NCI-H128 (cell line): ENCODE measurements around the gene ZNRF4.
"Not testable (repeated sequence)": the region's sequence is repeated elsewhere in the genome, so short reads cannot be mapped to it uniquely, and the experiment has no call there.

Experiments used
- DNase-seq: peaks from one replicate; lab custom pipeline; 2025; ENCODE audit not compliant: unreplicated experiment; lab: John Stamatoyannopoulos, UW

Gene ZNRF4

GRCh38 chr19:5472286-5472685, 17.1 kb downstream of the ZNRF4 start:
- DNase-seq: no peak

DNA sequence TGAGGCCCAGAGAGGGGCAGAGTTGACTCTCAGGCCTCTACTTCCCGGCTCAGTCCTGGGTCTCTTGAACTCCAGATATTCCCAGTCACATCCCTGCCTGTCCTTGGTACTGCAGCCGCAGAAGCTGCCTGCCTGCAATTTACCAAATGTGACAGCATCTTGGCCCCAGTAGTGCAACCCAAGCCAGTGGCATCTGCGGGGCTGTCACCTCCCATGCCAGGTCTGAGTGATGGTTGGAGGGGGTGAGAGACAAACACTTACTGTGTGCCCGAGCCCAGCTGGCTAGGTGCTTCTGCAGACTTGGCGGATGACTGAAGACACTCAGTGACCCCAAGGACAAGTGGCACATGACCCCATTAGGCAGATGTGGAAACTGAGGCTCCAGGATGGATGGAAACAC, 18.4 kb downstream of the ZNRF4 start:
- DNase-seq: no peak

DNA sequence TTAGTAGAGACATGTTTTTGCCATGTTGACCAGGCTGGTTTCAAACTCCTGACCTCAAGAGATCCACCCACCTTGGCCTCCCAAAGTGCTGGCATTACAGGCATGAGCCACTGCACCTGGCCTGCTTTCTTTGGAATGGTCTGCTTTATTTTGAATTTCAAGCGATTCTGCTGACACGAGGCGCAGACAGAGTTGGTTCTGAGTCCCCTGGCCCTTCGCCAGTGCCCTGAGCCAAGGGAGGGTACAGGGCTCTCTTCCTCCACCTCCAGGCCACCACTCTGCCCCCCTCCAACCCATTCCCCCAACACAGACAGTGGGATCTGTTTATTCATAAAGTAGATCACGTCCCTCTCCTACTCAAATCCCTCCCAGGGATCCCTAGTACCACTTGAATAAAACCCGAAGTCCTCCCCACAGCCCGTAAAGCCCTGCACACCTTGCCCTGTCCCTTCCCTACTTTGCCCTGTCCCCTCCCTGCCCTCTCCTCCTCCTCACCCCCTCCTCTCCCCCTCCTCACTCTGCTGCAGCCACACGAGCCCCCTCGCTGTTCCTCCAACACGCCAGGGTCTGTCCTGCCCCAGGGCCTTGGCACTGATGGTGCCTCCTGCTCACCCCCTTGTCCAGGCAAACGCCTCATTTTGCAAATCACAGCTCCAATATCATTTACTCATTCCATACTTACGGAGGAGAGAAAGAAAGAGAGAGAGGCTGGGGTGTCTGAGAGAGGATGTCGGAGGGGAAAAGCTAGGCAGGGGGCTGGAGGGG, 22.4 kb downstream of the ZNRF4 start:
- DNase-seq: no peak

DNA sequence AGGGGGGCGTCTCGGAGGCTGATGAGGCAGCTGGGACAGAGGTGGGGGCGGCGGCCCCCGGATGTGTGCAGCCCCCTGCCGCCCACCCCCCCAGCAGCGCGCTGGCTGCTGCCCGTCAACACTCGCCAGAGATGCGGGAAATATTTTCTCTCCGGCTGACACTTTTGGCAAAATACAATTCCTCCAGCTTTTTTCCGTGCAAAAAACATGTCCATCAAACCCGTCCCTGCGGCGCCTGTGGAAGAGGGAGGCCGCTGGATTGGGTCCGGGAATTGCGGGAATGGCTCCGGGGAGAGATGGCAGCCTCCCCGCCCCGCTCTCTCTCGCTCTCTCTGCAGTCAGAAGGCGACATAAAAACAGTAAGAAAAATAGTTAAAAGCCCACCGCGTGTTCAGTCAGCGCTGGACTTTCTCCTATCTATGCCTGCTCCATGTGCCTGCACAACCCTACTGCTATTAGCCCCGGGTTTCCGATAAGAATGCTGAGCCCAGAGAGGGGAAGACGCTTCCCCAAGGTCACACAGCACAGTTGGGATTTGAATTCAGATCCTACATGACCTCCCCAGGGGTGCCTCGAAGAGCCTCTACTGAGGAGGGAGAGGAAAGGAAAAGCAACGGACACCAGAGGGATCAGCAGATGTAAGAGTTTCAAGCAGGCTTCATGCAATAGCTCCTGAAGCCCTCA, 23.2 kb downstream of the ZNRF4 start:
- DNase-seq: no peak

DNA sequence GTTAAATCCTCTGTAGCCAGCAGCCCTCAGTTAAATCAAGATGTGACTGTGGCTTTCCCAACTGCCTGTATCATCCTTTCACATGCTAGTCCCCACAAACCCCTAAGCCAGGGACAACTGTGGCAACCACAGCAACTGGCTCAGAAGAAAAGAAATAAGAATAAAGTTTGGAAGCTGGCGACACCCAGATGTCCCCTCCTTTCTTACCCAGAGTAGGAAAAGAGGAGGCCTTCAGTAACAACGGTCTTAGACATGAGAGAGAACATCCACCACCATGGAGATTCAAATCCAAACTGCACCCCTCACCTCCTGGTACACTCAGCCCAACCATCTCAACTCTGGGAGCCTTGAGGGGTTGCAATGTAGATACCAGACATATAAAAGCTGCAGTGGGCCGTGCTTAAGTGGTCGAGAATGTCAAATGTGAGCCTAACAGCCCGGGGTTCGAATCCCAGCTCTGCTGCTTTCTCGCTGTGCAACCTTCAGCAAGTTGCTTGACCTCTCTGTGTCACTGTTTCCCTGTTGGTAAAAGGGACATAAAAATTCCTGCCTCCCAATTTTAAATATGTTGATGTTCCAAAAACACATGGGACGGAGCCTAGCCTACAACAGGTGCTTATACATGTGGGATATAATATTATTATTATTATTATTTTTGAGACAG, 23.8 kb downstream of the ZNRF4 start:
- no peak for DNase-seq

GRCh38 chr19:5479958-5480357, 24.7 kb downstream of the ZNRF4 start:
- DNase-seq: no peak

DNA sequence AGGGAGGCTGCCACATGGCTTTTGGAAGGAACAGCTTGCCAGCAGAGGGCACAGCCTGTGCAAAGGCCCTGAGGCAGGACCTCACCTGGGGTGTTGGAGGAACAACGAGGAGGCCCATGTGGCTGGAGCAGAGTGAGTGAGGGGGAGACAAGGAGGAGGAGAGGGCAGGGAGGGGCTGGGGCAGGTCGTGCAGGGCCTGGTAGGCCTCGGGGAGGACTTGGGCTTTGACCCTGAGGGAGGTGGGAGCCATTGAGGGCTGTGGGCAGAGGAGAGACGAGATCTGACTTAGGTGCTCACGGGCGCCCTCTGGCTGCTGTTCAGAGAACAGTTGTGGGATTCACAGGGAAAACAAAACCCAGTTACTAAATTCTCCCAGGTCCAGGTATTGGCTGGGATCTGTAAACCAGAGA, 25.2 kb downstream of the ZNRF4 start:
- DNase-seq: no peak

DNA sequence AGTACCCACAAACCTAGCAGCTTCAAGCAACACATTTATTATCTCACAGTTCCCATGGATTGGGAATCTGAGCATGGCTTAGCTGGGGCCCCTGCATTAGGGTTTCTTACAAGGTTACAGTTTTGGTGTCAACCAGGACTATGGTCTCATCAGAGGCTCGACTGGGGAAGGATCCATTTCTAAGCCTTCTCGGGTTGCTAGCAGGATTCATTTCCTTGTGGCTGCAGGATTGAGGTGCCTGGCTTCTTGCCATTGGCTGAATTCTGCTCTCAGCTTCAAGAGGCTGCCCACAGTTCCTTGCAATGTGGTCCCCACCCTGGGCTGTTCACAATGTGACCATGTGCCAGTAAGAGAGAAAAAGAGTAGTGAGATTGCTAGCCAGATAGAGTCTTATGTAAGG, 26.7 kb downstream of the ZNRF4 start:
- DNase-seq: no peak

DNA sequence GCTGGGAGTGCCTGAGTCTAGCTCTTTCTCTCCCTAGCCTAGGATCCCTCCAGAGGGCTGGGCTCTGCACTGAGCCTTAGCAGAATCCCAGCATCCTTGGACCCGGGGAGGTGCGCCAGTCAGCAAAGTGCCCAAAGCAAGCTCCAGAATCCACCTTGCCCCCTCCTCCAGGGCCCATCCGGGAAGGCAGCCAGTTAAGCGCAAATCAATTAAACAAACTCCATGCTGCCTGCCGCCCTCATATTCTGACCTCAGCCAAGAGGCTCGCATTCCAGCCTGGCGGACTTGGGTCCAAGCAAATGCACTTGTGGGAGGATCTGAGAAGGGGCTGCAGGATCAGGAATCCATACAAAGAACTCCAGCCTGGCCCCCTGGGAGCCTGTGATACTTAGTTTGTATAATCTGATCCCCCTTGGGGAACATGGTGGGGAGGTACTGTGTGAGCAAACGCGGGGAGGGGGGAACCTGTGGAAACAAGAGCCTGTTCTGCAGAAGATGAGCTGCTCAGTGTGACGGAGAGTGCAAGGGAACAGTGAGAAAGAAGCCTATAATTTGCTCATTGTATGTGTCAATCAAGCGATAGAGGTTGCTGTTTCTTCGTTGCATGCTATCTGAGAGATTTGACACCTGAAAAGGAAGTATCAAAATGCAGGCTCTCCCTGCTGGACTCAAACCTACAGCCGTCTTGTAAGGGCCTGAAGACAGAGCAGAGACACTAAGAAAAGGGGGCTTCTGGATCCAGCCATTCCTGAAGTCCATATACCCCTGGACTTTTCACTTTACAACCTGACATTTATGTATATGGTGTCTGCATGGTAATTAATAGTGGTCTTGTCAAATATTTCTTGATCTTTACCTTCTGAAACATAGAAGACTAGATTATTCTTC, 29.4 kb downstream of the ZNRF4 start:
- no peak for DNase-seq

DNA sequence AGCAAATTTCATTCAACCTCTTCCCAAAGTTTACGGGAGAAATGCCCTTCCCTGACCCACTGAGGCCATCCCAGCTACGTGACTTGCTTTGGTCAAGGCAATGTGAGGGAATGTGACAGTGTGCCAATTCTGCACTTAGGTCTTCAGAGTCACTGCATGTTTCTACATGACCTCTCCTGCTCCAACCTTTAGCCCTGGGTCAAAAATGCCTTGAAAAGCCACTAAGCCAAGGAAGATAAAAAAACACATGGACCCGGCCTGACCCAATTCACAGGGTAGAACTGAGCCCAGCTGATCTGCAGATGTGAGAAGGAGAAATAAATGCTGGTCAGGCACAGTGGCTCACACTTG, 30.0 kb downstream of the ZNRF4 start:
- DNase-seq: no peak

GRCh38 chr19:5485658-5486057, 30.4 kb downstream of the ZNRF4 start:
- DNase-seq: not testable (repeated sequence)

- DNase-seq: no peak
These were observed 32.0 kb downstream of the ZNRF4 start for GRCh38 chr19:5487222-5487621.

- no peak for DNase-seq
These were observed 34.3 kb downstream of the ZNRF4 start for GRCh38 chr19:5489551-5489950.

DNA sequence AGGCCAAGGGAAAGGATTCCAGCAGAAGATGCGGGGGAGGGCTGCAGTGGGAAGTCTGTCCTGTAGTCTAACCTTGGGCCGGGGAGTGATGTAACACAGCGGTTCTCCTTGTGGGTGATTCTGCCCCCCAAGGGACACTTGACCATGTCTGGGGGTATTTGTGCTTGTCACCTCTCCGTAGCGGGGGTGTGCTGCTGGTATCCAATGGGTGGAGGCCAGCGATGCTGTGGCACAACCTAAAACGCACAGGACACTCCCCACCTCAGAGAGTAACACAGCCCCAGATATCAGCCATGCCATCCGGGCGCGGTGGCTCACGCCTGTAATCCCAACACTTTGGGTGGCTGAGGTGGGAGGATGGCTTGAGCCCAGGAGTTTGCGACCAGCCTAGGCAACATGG, 36.3 kb downstream of the ZNRF4 start:
- no peak for DNase-seq

GRCh38 chr19:5492281-5492634, 37.0 kb downstream of the ZNRF4 start:
- DNase-seq: no peak

GRCh38 chr19:5492635-5493409, 37.6 kb downstream of the ZNRF4 start:
- DNase-seq: no peak

DNA sequence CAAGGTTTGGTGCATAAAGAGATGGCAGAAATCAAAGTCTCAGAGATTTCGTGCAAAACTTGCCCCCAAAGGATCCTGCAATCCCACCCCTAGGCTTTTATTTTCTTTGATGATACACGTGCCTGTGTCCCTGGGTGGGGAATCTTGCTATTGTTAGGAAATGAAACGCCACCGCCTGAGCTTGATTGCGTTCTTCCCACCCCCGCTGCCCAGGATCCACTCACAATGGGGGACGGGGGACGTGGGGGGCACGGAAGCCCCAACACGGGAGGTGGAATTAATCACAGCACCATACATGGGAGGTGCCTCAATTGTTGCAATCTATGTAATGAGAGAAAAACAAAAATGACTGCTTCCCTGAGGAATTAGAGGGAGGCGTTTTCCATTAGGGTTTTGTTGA, 39.6 kb downstream of the ZNRF4 start:
- no peak for DNase-seq

DNA sequence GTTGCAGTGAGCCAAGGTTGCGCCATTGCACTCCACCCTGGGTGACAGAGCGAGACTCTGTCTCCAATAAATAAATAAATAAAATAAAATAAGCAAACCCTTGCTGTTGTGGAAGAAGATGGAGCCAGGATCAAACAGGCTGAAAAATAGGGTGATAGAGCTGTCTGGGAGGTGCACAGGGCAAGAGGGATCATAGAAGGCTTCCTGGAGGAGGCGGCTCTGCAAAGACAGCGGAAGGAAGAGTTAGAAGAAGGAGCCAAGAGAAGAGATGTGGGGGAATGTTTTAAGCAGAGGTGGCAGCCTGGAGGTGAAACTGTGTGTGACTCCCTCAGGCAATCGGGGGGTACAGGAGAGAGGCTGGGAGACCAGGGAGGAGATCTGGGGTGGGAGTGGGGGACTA, 40.6 kb downstream of the ZNRF4 start:
- DNase-seq: no peak

GRCh38 chr19:5497297-5497696, 42.1 kb downstream of the ZNRF4 start:
- DNase-seq: no peak

DNA sequence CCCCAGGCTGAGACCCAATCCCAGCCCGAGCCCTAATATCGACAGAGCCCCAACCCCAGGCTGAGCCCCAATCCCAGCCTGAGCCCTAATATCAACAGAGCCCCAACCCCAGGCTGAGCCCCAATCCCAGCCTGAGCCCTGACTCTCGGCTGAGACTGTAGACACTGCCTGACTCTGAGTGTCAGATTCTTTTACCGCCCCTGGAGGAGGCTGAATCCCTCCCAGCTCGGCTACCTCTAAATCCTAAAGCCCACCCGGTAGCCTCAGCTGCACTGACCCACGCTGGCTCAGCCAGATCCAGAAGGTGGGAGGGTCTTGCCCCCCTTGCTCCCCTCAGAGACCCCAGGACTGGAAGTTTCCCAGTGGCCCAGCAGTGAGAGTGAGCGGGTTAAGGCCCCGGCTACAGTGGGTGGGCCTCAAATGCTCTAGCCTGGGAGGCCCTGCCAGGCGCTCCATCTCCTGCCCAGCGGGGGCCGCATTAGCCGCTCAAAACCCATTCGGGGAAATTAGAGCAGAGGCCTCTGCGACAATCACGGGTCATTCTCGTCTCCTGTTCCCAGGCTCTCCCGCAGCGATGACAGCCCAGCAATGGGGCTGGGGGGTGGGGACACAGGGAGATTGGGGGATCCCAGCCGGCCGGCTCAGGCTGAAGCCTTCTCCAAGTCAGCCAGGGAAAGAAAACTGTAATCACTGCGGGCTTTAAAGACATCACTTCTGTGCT, 43.8 kb downstream of the ZNRF4 start:
- DNase-seq: no peak
